GM23338 (cell line): ENCODE results near the gene NID1. TPM values are rescaled to one million over a fixed set of nuclear protein-coding genes. Genes with fewer than 3 reads are reported as not detected.

ENCODE experiments used
- ATAC-seq: fragments of 200-7000 bp; cut with Tn5 transposase; 3 replicates; pipeline ENCODE4 v1.9.1; 2020
- DNase-seq: peaks from one replicate; pipeline ENCODE4 v3.0.0-alpha.2; 2015; ENCODE audit warnings: low spot score
- H2AFZ ChIP-seq: fragments of 200-600 bp; sonication (generic); 2 replicates; pipeline ENCODE4 v1.8.0; 2016; ENCODE audit warnings: antibody characterized with exemption, mild to moderate bottlenecking, moderate library complexity
- H3F3A ChIP-seq: fragments of 200-600 bp; sonication (generic); replicated peaks from 2 replicates; pipeline ENCODE4 v1.8.0; 2017; ENCODE audit warnings: antibody characterized with exemption, mixed run types, low read depth
- H3K27ac ChIP-seq: fragments of 200-600 bp; sonication (generic); 2 replicates; pipeline ENCODE4 v1.6.1; 2016; ENCODE audit warnings: low read depth
- H3K27me3 ChIP-seq: fragments of 200-600 bp; sonication (generic); 2 replicates; pipeline ENCODE4 v1.8.0; 2016; ENCODE audit warnings: mild to moderate bottlenecking, mixed run types, moderate library complexity; ENCODE audit not compliant: insufficient read depth
- H3K36me3 ChIP-seq: fragments of 200-600 bp; sonication (generic); 2 replicates; pipeline ENCODE4 v1.8.0; 2016; ENCODE audit warnings: mild to moderate bottlenecking; ENCODE audit not compliant: insufficient read depth
- H3K4me1 ChIP-seq: fragments of 200-600 bp; sonication (generic); 2 replicates; pipeline ENCODE4 v1.8.0; 2016; ENCODE audit warnings: mild to moderate bottlenecking, moderate library complexity; ENCODE audit not compliant: insufficient read depth
- H3K4me2 ChIP-seq: fragments of 200-600 bp; sonication (generic); 2 replicates; pipeline ENCODE4 v1.7.1; 2017; ENCODE audit warnings: mixed run types
- H3K4me3 ChIP-seq: fragments of 200-600 bp; sonication (generic); 2 replicates; pipeline ENCODE4 v1.6.1; 2016; ENCODE audit warnings: mixed run types
- H3K79me2 ChIP-seq: fragments of 200-600 bp; sonication (generic); replicated peaks from 2 replicates; pipeline ENCODE4 v1.8.0; 2017; ENCODE audit warnings: mild to moderate bottlenecking; ENCODE audit not compliant: insufficient read depth
- H3K9me2 ChIP-seq: fragments of 200-600 bp; sonication (generic); 2 replicates; pipeline ENCODE4 v1.8.0; 2017; ENCODE audit not compliant: insufficient read depth
- H4K20me1 ChIP-seq: fragments of 200-600 bp; sonication (generic); replicated peaks from 2 replicates; pipeline ENCODE4 v1.8.0; 2017; ENCODE audit warnings: mild to moderate bottlenecking; ENCODE audit not compliant: insufficient read depth
- H3K27ac Mint-ChIP-seq: 2 replicates; pipeline ENCODE4 v1.8.0; 2020; ENCODE audit warnings: inconsistent platforms, mild to moderate bottlenecking, moderate library complexity, mixed read lengths
- H3K27me3 Mint-ChIP-seq: 3 replicates; pipeline ENCODE4 v1.8.0; 2022; ENCODE audit warnings: low read depth, mild to moderate bottlenecking, moderate library complexity, mixed read lengths, inconsistent platforms; ENCODE audit not compliant: insufficient read depth, poor library complexity
- H3K36me3 Mint-ChIP-seq: 3 replicates; pipeline ENCODE4 v1.8.0; 2021; ENCODE audit warnings: low read depth, mild to moderate bottlenecking, inconsistent platforms, moderate library complexity, mixed read lengths
- H3K4me1 Mint-ChIP-seq: 3 replicates; pipeline ENCODE4 v1.8.0; 2020; ENCODE audit warnings: mild to moderate bottlenecking, inconsistent platforms, mixed read lengths
- H3K4me3 Mint-ChIP-seq: 3 replicates; pipeline ENCODE4 v1.8.0; 2021; ENCODE audit warnings: moderate library complexity, mild to moderate bottlenecking, inconsistent platforms, mixed read lengths
- H3K9me3 Mint-ChIP-seq: 3 replicates; pipeline ENCODE4 v1.8.0; 2020; ENCODE audit warnings: moderate library complexity, mild to moderate bottlenecking, inconsistent platforms, mixed read lengths
- CREB1 ChIP-seq: fragments of 250-450 bp; sonication (Bioruptor Pico); IDR thresholded peaks from 2 replicates; pipeline ENCODE4 v1.5.0; 2020; ENCODE audit warnings: low read depth, mild to moderate bottlenecking, moderate library complexity
- CTCF ChIP-seq, 2 experiments: fragments of 200-600 bp in 1 of 2; sonication (generic) in 1 of 2; conservative IDR thresholded peaks; 2 replicates each; pipeline versions ENCODE4 v1.5.1 to v1.6.1; 2016 to 2017; ENCODE audit warnings: antibody characterized with exemption in 2 of 2, low read depth in 2 of 2, mild to moderate bottlenecking in 2 of 2, moderate library complexity in 1 of 2
- ETS1 ChIP-seq: IDR thresholded peaks from 2 replicates; pipeline ENCODE4 v1.6.1; 2016; ENCODE audit warnings: antibody characterized with exemption
- JUNB ChIP-seq: IDR thresholded peaks from one replicate; pipeline ENCODE4 v1.6.1; 2016; ENCODE audit warnings: antibody characterized with exemption; ENCODE audit not compliant: unreplicated experiment
- NANOG ChIP-seq: IDR thresholded peaks from 2 replicates; pipeline ENCODE4 v1.6.1; 2016; ENCODE audit warnings: antibody characterized with exemption, borderline replicate concordance
- POLR2AphosphoS5 ChIP-seq: IDR thresholded peaks from 2 replicates; pipeline ENCODE4 v1.6.1; 2016; ENCODE audit warnings: antibody characterized with exemption, low read depth
- REST ChIP-seq: IDR thresholded peaks from one replicate; pipeline ENCODE4 v1.6.1; 2018; ENCODE audit warnings: antibody characterized with exemption; ENCODE audit not compliant: unreplicated experiment
- STAT1 ChIP-seq: IDR thresholded peaks from one replicate; pipeline ENCODE4 v1.6.1; 2016; ENCODE audit warnings: antibody characterized with exemption; ENCODE audit not compliant: unreplicated experiment
- ZNF114 ChIP-seq: fragments of 250-450 bp; sonication (Bioruptor Pico); IDR thresholded peaks from 2 replicates; pipeline ENCODE4 v1.5.0; 2020; ENCODE audit warnings: mild to moderate bottlenecking, moderate library complexity
- ZNF331 ChIP-seq: fragments of 250-450 bp; sonication (Bioruptor Pico); IDR thresholded peaks from 2 replicates; pipeline ENCODE4 v1.5.0; 2020; ENCODE audit warnings: low read depth, mild to moderate bottlenecking, moderate library complexity
- polyA plus RNA-seq: library from polyadenylated mRNA; unstranded; fragments of >200 nt; fragmentation: Nextera tagmentation; extraction: Ambion mirVana; gene quantifications from 2 replicates; pipeline ENCODE4 v1.2.1, GENCODE V29; 2016
- total RNA-seq: library from RNA; depleted of rRNA; stranded (reverse); fragments of >200 nt; shearing (Covaris generic); gene quantifications from 2 replicates; pipeline ENCODE4 v1.2.3, GENCODE V29; 2014
- TF ChIP-seq, protein P1 (sequence below): fragments of 250-450 bp; sonication (Bioruptor Pico); IDR thresholded peaks from 2 replicates; pipeline ENCODE4 v1.5.0; 2020; ENCODE audit warnings: mild to moderate bottlenecking, moderate library complexity

Gene NID1
- total and polyA plus RNA-seq, 2 experiments from 2014 or later = 7.1 to 32.5 TPM

- TF ChIP-seq STAT1 (no peak), ETS1 (no peak), POLR2AphosphoS5 (no peak), CREB1 (no peak), CTCF (conservative IDR thresholded peaks at IDR 0.05; ENCODE audit: low read depth in 2 of 2) (no peak), ZNF331 (no peak), NANOG (no peak), ZNF114 (CRISPR knock-in tag) (no peak), REST (no peak), JUNB (no peak)
- TF ChIP-seq, protein P1, sequence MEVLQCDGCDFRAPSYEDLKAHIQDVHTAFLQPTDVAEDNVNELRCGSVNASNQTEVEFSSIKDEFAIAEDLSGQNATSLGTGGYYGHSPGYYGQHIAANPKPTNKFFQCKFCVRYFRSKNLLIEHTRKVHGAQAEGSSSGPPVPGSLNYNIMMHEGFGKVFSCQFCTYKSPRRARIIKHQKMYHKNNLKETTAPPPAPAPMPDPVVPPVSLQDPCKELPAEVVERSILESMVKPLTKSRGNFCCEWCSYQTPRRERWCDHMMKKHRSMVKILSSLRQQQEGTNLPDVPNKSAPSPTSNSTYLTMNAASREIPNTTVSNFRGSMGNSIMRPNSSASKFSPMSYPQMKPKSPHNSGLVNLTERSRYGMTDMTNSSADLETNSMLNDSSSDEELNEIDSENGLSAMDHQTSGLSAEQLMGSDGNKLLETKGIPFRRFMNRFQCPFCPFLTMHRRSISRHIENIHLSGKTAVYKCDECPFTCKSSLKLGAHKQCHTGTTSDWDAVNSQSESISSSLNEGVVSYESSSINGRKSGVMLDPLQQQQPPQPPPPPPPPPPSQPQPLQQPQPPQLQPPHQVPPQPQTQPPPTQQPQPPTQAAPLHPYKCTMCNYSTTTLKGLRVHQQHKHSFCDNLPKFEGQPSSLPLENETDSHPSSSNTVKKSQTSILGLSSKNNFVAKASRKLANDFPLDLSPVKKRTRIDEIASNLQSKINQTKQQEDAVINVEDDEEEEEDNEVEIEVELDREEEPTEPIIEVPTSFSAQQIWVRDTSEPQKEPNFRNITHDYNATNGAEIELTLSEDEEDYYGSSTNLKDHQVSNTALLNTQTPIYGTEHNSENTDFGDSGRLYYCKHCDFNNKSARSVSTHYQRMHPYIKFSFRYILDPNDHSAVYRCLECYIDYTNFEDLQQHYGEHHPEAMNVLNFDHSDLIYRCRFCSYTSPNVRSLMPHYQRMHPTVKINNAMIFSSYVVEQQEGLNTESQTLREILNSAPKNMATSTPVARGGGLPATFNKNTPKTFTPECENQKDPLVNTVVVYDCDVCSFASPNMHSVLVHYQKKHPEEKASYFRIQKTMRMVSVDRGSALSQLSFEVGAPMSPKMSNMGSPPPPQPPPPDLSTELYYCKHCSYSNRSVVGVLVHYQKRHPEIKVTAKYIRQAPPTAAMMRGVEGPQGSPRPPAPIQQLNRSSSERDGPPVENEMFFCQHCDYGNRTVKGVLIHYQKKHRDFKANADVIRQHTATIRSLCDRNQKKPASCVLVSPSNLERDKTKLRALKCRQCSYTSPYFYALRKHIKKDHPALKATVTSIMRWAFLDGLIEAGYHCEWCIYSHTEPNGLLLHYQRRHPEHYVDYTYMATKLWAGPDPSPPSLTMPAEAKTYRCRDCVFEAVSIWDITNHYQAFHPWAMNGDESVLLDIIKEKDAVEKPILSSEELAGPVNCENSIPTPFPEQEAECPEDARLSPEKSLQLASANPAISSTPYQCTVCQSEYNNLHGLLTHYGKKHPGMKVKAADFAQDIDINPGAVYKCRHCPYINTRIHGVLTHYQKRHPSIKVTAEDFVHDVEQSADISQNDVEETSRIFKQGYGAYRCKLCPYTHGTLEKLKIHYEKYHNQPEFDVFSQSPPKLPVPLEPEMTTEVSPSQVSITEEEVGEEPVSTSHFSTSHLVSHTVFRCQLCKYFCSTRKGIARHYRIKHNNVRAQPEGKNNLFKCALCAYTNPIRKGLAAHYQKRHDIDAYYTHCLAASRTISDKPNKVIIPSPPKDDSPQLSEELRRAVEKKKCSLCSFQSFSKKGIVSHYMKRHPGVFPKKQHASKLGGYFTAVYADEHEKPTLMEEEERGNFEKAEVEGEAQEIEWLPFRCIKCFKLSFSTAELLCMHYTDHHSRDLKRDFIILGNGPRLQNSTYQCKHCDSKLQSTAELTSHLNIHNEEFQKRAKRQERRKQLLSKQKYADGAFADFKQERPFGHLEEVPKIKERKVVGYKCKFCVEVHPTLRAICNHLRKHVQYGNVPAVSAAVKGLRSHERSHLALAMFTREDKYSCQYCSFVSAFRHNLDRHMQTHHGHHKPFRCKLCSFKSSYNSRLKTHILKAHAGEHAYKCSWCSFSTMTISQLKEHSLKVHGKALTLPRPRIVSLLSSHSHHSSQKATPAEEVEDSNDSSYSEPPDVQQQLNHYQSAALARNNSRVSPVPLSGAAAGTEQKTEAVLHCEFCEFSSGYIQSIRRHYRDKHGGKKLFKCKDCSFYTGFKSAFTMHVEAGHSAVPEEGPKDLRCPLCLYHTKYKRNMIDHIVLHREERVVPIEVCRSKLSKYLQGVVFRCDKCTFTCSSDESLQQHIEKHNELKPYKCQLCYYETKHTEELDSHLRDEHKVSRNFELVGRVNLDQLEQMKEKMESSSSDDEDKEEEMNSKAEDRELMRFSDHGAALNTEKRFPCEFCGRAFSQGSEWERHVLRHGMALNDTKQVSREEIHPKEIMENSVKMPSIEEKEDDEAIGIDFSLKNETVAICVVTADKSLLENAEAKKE (CRISPR knock-in tag) = no peak
- Histone ChIP-seq H2AFZ (no peak overlapping the region), H3K4me2 (0 out of 2 replicates have a peak overlapping the region, but pooled peaks have one; percentile 3)
Observed at GRCh38 chr1:235984041-235984825, 80.7 kb downstream of the NID1 start.

More at GRCh38 chr1:235984041-235984825, 80.7 kb downstream of the NID1 start:
- Histone ChIP-seq H3K4me1 (peaks cover 10% of the 10 kb centered on the region; the same call in 1 of the 2 replicates), H3K36me3 (peaks cover under 1% of the 10 kb centered on the region; the same call in 1 of the 2 replicates), H4K20me1 (no peaks in the 10 kb centered on the region), H3K9me2 (no peaks in the 10 kb centered on the region), H3F3A (no peaks in the 10 kb centered on the region), H3K4me3 (no peak overlapping the region), H3K27ac (no peak overlapping the region), H3K79me2 (no peaks in the 10 kb centered on the region), H3K27me3 (no peaks in the 10 kb centered on the region)
- no peak for DNase-seq
- peaks cover 21% of the 10 kb centered on the region for H3K36me3 Mint-ChIP-seq
- peak overlapping the region; percentile 30; the same call in 1 of the 2 replicates for H3K27ac Mint-ChIP-seq
- no peak for ATAC-seq
- peaks cover 4% of the 10 kb centered on the region for H3K27me3 Mint-ChIP-seq
- peaks cover 10% of the 10 kb centered on the region; the same call in 2 of the 3 replicates for H3K9me3 Mint-ChIP-seq
- peaks cover 8% of the 10 kb centered on the region for H3K4me1 Mint-ChIP-seq
- H3K4me3 Mint-ChIP-seq = no peak overlapping the region
